HL-60 (cell line): ENCODE data around the gene ZFP69B.

ENCODE experiments used
- DNase-seq, 2 experiments: peaks; one replicate each; pipeline ENCODE4 v3.0.0-alpha.2; 2010 to 2020; ENCODE audit warnings: low read depth in 1 of 2, low spot score in 1 of 2
- H3K27ac ChIP-seq: fragments of 250-450 bp; sonication (Bioruptor Pico); replicated peaks from 2 replicates; pipeline ENCODE4 v1.5.1; 2020; ENCODE audit warnings: mild to moderate bottlenecking, moderate library complexity
- H3K27me3 ChIP-seq: fragments of 250-450 bp; sonication (Bioruptor Pico); 2 replicates; pipeline ENCODE4 v1.5.1; 2021; ENCODE audit warnings: mild to moderate bottlenecking, moderate library complexity; ENCODE audit not compliant: insufficient read depth, poor library complexity, severe bottlenecking
- H3K4me3 ChIP-seq: replicated peaks from 2 replicates; pipeline ENCODE4 v1.5.1; 2011; ENCODE audit warnings: mild to moderate bottlenecking, control low read depth, low read length; ENCODE audit not compliant: insufficient read depth
- GABPA ChIP-seq: IDR thresholded peaks from 2 replicates; pipeline ENCODE4 v1.6.1; 2012; ENCODE audit warnings: low read depth
- POLR2AphosphoS5 ChIP-seq: IDR thresholded peaks from 2 replicates; pipeline ENCODE4 v1.6.1; 2012; ENCODE audit warnings: low read depth
- SPI1 ChIP-seq: IDR thresholded peaks from 2 replicates; pipeline ENCODE4 v1.6.1; 2012; ENCODE audit warnings: low read depth, mild to moderate bottlenecking, borderline replicate concordance
- long read RNA-seq: library from polyadenylated mRNA; unstranded; transcript quantifications from one replicate; pipeline ENCODE4 v2.0.0, GENCODE V29; 2020
- TF ChIP-seq, protein P1 (sequence below): IDR thresholded peaks from one replicate; pipeline ENCODE4 v1.5.1; 2011; ENCODE audit warnings: low read length, control low read depth, inconsistent platforms; ENCODE audit not compliant: insufficient read depth
- TF ChIP-seq, protein P2 (sequence below): IDR thresholded peaks from 2 replicates; pipeline ENCODE4 v1.6.1; 2012; ENCODE audit warnings: low read depth; ENCODE audit not compliant: insufficient replicate concordance

The ZFP69B gene
- long read RNA-seq, partial matches to known transcripts = 0 of 3 reads
- long read RNA-seq, other reads (novel, unspliced or antisense) = 2 of 3 reads

DNA sequence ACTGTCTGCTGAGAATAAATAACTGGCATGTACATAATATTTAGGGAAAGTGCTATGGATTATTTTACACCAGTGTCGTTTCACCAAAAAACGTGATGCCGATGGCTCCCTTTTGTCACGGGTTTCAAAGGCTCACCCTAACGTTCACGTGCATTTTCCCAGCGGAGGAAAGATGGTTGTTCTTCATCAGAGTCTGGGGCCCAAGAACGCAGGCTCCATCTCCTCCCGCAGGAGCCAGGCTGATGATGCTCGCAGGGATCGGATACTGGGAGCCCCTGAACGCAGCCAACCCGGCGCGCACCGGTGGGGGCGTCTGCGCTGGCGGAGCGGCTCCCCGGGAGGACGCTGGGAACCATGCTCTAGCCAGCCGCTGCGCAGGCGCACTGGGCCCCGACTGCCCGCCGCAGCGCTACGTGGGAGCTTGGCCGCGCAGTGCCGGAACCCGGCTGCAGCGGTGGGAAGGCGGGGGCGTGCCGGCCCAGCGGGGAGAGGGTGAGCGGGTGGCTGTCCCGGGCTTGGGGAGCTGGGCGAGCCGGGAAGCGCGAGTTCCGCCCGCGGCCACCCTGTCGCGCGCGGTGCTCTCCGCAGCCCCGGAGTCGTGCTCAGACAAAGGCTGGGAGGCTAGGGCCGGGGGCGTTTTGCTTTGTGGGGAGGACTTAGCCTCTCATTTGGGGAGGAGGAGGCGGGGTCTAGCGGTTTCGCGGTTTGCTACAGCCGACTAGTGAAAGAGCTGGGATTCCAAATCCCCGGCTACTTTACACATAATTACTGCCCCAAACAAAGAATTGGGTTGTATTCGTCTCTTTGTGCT, at the start of gene ZFP69B:
ZFP69B (plus strand) TSS at position 793 of the 811 bp plus-strand sequence. CDS start 486 bp downstream, outside the sequence.
- DNase-seq = peak; percentile 90 to 92
- TF ChIP-seq, protein P1, sequence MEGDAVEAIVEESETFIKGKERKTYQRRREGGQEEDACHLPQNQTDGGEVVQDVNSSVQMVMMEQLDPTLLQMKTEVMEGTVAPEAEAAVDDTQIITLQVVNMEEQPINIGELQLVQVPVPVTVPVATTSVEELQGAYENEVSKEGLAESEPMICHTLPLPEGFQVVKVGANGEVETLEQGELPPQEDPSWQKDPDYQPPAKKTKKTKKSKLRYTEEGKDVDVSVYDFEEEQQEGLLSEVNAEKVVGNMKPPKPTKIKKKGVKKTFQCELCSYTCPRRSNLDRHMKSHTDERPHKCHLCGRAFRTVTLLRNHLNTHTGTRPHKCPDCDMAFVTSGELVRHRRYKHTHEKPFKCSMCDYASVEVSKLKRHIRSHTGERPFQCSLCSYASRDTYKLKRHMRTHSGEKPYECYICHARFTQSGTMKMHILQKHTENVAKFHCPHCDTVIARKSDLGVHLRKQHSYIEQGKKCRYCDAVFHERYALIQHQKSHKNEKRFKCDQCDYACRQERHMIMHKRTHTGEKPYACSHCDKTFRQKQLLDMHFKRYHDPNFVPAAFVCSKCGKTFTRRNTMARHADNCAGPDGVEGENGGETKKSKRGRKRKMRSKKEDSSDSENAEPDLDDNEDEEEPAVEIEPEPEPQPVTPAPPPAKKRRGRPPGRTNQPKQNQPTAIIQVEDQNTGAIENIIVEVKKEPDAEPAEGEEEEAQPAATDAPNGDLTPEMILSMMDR = no peak
- TF ChIP-seq SPI1 (no peak), GABPA (no peak), POLR2AphosphoS5 (peak; percentile 39; the same call in 1 of the 2 replicates)
- TF ChIP-seq, protein P2, sequence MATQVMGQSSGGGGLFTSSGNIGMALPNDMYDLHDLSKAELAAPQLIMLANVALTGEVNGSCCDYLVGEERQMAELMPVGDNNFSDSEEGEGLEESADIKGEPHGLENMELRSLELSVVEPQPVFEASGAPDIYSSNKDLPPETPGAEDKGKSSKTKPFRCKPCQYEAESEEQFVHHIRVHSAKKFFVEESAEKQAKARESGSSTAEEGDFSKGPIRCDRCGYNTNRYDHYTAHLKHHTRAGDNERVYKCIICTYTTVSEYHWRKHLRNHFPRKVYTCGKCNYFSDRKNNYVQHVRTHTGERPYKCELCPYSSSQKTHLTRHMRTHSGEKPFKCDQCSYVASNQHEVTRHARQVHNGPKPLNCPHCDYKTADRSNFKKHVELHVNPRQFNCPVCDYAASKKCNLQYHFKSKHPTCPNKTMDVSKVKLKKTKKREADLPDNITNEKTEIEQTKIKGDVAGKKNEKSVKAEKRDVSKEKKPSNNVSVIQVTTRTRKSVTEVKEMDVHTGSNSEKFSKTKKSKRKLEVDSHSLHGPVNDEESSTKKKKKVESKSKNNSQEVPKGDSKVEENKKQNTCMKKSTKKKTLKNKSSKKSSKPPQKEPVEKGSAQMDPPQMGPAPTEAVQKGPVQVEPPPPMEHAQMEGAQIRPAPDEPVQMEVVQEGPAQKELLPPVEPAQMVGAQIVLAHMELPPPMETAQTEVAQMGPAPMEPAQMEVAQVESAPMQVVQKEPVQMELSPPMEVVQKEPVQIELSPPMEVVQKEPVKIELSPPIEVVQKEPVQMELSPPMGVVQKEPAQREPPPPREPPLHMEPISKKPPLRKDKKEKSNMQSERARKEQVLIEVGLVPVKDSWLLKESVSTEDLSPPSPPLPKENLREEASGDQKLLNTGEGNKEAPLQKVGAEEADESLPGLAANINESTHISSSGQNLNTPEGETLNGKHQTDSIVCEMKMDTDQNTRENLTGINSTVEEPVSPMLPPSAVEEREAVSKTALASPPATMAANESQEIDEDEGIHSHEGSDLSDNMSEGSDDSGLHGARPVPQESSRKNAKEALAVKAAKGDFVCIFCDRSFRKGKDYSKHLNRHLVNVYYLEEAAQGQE = peak; percentile 14
- Histone ChIP-seq H3K4me3 (peak within 1 kb of the TSS; percentile 81), H3K27me3 (no peaks in the 10 kb centered on the region), H3K27ac (peak within 1 kb of the TSS; percentile 47)

DNA sequence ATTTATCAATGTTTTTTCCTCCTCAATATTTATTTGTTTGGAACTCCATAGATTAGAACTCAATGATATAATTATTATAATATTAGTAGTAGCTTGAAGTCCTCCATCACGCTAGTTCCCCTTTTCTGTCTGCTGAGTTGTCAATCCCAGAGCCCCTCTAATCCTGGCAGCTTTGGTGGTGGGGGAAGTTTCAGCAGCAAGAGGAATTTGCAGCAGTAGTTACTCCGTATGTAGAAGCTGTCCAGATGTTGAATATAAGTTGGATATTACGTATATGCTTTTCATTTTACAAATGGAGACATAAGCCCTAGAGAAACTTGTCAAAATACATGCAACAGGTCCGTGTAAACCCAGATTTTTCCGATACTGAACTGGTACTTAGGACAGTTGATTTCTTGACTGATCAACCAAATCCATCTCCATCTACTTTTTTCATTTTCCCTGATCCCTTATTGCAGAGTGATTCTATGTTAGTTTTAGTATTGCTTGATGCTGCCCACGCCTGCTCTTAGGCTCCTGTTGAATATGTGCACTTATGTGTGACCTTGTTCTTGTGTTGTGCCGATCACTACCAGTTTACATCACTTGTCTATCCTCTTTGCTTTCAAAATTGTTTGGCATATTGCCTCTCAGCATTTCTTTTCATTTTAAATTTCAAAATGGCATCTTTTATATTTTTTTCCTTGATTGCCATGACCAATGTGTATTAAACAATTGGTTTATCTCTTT, 48.6 kb upstream of the ZFP69B start:
- no peaks in the 10 kb centered on the region for H3K27me3 ChIP-seq
- no peak for DNase-seq
- no peak overlapping the region for H3K27ac ChIP-seq
- no peak for TF ChIP-seq GABPA
- TF ChIP-seq, protein P1 = no peak
- TF ChIP-seq, protein P2 = no peak
- TF ChIP-seq POLR2AphosphoS5 = no peak
- no peak for TF ChIP-seq SPI1
- no peak overlapping the region for H3K4me3 ChIP-seq

DNA sequence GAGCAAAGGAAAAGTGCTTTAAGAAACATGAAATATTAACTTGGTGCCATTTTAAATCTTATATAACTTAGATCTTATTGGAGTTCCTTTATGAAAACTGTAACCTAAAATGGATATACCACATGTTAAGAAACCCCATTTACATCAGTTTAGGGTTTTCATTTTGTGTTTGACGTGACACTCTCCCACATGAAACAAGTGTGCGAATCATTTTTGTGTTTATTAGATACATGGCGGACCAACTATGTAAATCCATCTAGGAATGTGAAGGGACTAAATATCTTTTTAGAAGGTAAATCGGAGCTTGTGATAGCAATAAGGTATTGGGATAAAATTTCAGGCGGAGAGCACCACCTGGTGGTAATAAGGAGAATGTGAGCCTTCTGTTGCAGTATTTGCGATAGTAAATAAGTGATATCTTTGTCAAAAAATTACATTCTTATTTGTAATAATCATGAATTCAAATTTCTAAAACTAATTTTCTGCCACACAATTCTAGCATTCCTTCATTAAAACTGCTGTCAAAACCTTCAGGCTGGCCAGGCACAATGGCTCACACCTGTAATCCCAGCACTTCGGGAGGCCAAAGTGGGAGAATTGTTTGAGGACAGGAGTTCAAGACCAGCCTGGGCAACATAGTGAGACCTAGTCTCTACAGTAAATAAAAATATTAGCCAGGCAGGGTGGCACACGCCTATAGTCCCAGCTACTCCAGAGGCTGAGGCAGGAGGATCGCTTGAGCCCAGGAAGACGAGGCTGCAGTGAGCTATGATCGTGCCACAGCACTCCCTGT, 45.4 kb upstream of the ZFP69B start:
- no peaks in the 10 kb centered on the region for H3K27me3 ChIP-seq
- no peak for TF ChIP-seq POLR2AphosphoS5
- TF ChIP-seq, protein P1 = peak; percentile 77
- H3K27ac ChIP-seq = no peak overlapping the region
- H3K4me3 ChIP-seq = no peak overlapping the region
- peak in 1 of 2 experiments; percentile 39 for DNase-seq
